HepG2 (cell line): ENCODE results near the gene SYDE1. TPM values are rescaled to one million over a fixed set of nuclear protein-coding genes. Genes with fewer than 3 reads are reported as not detected.

Experiments used
- BORCS8-MEF2B ChIP-seq: sonication (generic); formaldehyde crosslinking; IDR thresholded peaks from 2 replicates; pipeline ENCODE4 v1.8.0; 2022; ENCODE audit warnings: mild to moderate bottlenecking, missing genetic modification reagents
- DMAP1 ChIP-seq: IDR thresholded peaks from 2 replicates; pipeline ENCODE4 v1.6.1; 2016
- KLF6 ChIP-seq: IDR thresholded peaks from 2 replicates; pipeline ENCODE4 v1.8.0; 2016; ENCODE audit warnings: missing biosample characterization, missing genetic modification reagents
- KMT2A ChIP-seq: sonication (generic); formaldehyde crosslinking; IDR thresholded peaks from 2 replicates; pipeline ENCODE4 v1.4.0; 2020; ENCODE audit warnings: missing genetic modification reagents
- MED8 ChIP-seq: sonication (generic); formaldehyde crosslinking; IDR thresholded peaks from 2 replicates; pipeline ENCODE4 v1.8.1; 2023; ENCODE audit warnings: mild to moderate bottlenecking, missing genetic modification reagents; ENCODE audit not compliant: insufficient replicate concordance
- MEF2D ChIP-seq: sonication (generic); formaldehyde crosslinking; IDR thresholded peaks from 2 replicates; pipeline ENCODE4 v1.5.1; 2020; ENCODE audit warnings: mild to moderate bottlenecking, missing genetic modification reagents
- MYPOP ChIP-seq: sonication (generic); formaldehyde crosslinking; IDR thresholded peaks from 2 replicates; pipeline ENCODE4 v1.8.1; 2023; ENCODE audit warnings: mild to moderate bottlenecking, moderate library complexity, missing genetic modification reagents
- NFKBIZ ChIP-seq: IDR thresholded peaks from 2 replicates; pipeline ENCODE4 v1.6.1; 2018; ENCODE audit warnings: missing genetic modification reagents, missing compliant biosample characterization
- RBFOX2 ChIP-seq: fragments of 200-400 bp; formaldehyde crosslinking; IDR thresholded peaks from 2 replicates; pipeline ENCODE4 v1.6.1; 2017; ENCODE audit warnings: low read depth, mild to moderate bottlenecking, low read length
- SP1 ChIP-seq, 2 experiments: fragments of 450-650 bp in 1 of 2; sonication (generic) in 1 of 2; formaldehyde crosslinking in 1 of 2; IDR thresholded peaks; 2 replicates each; pipeline versions ENCODE4 v1.4.0 to v1.6.1; 2016 to 2020; ENCODE audit warnings: missing genetic modification reagents in 1 of 2
- TBP ChIP-seq: sonication (generic); formaldehyde crosslinking; IDR thresholded peaks from 2 replicates; pipeline ENCODE4 v1.5.0; 2020; ENCODE audit warnings: missing genetic modification reagents
- UBTF ChIP-seq: sonication (generic); formaldehyde crosslinking; IDR thresholded peaks from 2 replicates; pipeline ENCODE4 v1.4.0; 2020; ENCODE audit warnings: mild to moderate bottlenecking, missing genetic modification reagents
- ZBTB7B ChIP-seq: sonication (generic); formaldehyde crosslinking; IDR thresholded peaks from 2 replicates; pipeline ENCODE4 v1.4.0; 2020; ENCODE audit warnings: missing genetic modification reagents
- ZFX ChIP-seq: sonication (generic); formaldehyde crosslinking; IDR thresholded peaks from 2 replicates; pipeline ENCODE4 v1.4.0; 2020; ENCODE audit warnings: mild to moderate bottlenecking, low read depth, missing genetic modification reagents, moderate library complexity
- ZNF484 ChIP-seq: sonication (generic); formaldehyde crosslinking; IDR thresholded peaks from 2 replicates; pipeline ENCODE4 v1.5.1; 2020; ENCODE audit warnings: mild to moderate bottlenecking, low read depth, missing genetic modification reagents, borderline replicate concordance
- ZNF572 ChIP-seq: sonication (generic); formaldehyde crosslinking; IDR thresholded peaks from 2 replicates; pipeline ENCODE4 v1.5.1; 2020; ENCODE audit warnings: mild to moderate bottlenecking, missing genetic modification reagents
- ZNF574 ChIP-seq: sonication (generic); formaldehyde crosslinking; IDR thresholded peaks from 2 replicates; pipeline ENCODE4 v1.4.0; 2020; ENCODE audit warnings: missing genetic modification reagents
- ZNF75D ChIP-seq: sonication (generic); formaldehyde crosslinking; IDR thresholded peaks from 2 replicates; pipeline ENCODE4 v1.8.1; 2023; ENCODE audit warnings: missing genetic modification reagents, mild to moderate bottlenecking, borderline replicate concordance
- ZNF782 ChIP-seq: sonication (generic); formaldehyde crosslinking; IDR thresholded peaks from 2 replicates; pipeline ENCODE4 v1.4.0; 2020; ENCODE audit warnings: missing genetic modification reagents, mild to moderate bottlenecking, borderline replicate concordance
- polyA plus RNA-seq, 8 experiments: library from polyadenylated mRNA; depleted of rRNA in 3 of 8; stranded (reverse) in 7 of 8; unstranded in 1 of 8; fragments of >200 nt; fragmentation: Illumina TruSeq in 4 of 8; extraction: Trizol in 4 of 8; gene quantifications; 2 replicates each; pipeline versions ENCODE4 v1.2.1 to v1.2.3, GENCODE V29; 2011 to 2016; ENCODE audit warnings: low read depth in 4 of 8, missing spikeins in 1 of 8, mixed read lengths in 1 of 8; ENCODE audit not compliant: insufficient read depth in 1 of 8
- total RNA-seq, 5 experiments: library from RNA; depleted of rRNA; stranded (reverse); fragments of >200 nt; fragmentation: Illumina TruSeq; extraction: Trizol; gene quantifications; 2 replicates each; pipeline ENCODE4 v1.2.3, GENCODE V29; 2016; ENCODE audit warnings: low read depth in 1 of 5
- TF ChIP-seq, protein P1 (sequence below): sonication (generic); formaldehyde crosslinking; IDR thresholded peaks from 2 replicates; pipeline ENCODE4 v1.8.1; 2023; ENCODE audit warnings: mild to moderate bottlenecking, inconsistent platforms, moderate library complexity, missing genetic modification reagents, borderline replicate concordance
- TF ChIP-seq, protein P2 (sequence below): sonication (generic); formaldehyde crosslinking; IDR thresholded peaks from 2 replicates; pipeline ENCODE4 v1.9.0; 2022; ENCODE audit warnings: missing genetic modification reagents, mild to moderate bottlenecking, borderline replicate concordance

The SYDE1 gene
- total and polyA plus RNA-seq, 2 of the 13 experiments (the other 11 are each of a cell fraction or from before 2014, with no cell fraction given): 4.3 to 13.6 TPM

GRCh38 chr19:15124572-15125231, 17.5 kb downstream of the SYDE1 start (continued):
- no peak for TF ChIP-seq ZNF484
- TF ChIP-seq MEF2D: no peak; the same call in 1 of the 2 replicates
- no peak for TF ChIP-seq KLF6
- TF ChIP-seq KMT2A (CRISPR knock-in tag): no peak; the same call in 1 of the 2 replicates
- TF ChIP-seq ZNF572: peak; percentile 50; the same call in 1 of the 2 replicates
- TF ChIP-seq, protein P1, sequence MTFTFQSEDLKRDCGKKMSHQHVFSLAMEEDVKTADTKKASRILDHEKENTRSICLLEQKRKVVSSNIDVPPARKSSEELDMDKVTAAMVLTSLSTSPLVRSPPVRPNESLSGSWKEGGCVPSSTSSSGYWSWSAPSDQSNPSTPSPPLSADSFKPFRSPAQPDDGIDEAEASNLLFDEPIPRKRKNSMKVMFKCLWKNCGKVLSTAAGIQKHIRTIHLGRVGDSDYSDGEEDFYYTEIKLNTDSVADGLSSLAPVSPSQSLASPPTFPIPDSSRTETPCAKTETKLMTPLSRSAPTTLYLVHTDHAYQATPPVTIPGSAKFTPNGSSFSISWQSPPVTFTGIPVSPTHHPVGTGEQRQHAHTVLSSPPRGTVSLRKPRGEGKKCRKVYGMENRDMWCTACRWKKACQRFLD: no peak
- 0 out of 2 replicates have a peak, but pooled peaks have one; percentile 8 for TF ChIP-seq DMAP1
- TF ChIP-seq UBTF (CRISPR knock-in tag): peak; percentile 32; the same call in 1 of the 2 replicates
- TF ChIP-seq NFKBIZ (CRISPR knock-in tag): no peak
- TF ChIP-seq, protein P2, sequence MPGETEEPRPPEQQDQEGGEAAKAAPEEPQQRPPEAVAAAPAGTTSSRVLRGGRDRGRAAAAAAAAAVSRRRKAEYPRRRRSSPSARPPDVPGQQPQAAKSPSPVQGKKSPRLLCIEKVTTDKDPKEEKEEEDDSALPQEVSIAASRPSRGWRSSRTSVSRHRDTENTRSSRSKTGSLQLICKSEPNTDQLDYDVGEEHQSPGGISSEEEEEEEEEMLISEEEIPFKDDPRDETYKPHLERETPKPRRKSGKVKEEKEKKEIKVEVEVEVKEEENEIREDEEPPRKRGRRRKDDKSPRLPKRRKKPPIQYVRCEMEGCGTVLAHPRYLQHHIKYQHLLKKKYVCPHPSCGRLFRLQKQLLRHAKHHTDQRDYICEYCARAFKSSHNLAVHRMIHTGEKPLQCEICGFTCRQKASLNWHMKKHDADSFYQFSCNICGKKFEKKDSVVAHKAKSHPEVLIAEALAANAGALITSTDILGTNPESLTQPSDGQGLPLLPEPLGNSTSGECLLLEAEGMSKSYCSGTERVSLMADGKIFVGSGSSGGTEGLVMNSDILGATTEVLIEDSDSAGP: no peak
- TF ChIP-seq RBFOX2: peak; percentile 75
- TF ChIP-seq ZFX (CRISPR knock-in tag): peak; percentile 58
- no peak for TF ChIP-seq MED8 (CRISPR knock-in tag)
- TF ChIP-seq ZNF75D (CRISPR knock-in tag): no peak
- TF ChIP-seq ZNF574 (CRISPR knock-in tag): no peak
- no peak; the same call in 1 of the 2 replicates for TF ChIP-seq BORCS8-MEF2B (CRISPR knock-in tag)
- TF ChIP-seq TBP (CRISPR knock-in tag): no peak
- TF ChIP-seq ZBTB7B (CRISPR knock-in tag): no peak
- no peak for TF ChIP-seq SP1 (IDR thresholded peaks at IDR 0.05)
- TF ChIP-seq SP1 (CRISPR knock-in tag; IDR thresholded peaks at IDR 0.05): peak; percentile 78
- TF ChIP-seq MYPOP: no peak; the same call in 1 of the 2 replicates
- peak; percentile 43; the same call in 1 of the 2 replicates for TF ChIP-seq ZNF782 (CRISPR knock-in tag)
